ENCODE results near the gene POU3F3. TPM values are rescaled to one million over a fixed set of nuclear protein-coding genes. Genes with fewer than 3 reads are reported as not detected.
A peak's percentile ranks its signal among the peaks of the same experiment; 100 is the strongest.

The POU3F3 gene
- total RNA-seq, 2 donors from 2014 or later, result not detected

DNA sequence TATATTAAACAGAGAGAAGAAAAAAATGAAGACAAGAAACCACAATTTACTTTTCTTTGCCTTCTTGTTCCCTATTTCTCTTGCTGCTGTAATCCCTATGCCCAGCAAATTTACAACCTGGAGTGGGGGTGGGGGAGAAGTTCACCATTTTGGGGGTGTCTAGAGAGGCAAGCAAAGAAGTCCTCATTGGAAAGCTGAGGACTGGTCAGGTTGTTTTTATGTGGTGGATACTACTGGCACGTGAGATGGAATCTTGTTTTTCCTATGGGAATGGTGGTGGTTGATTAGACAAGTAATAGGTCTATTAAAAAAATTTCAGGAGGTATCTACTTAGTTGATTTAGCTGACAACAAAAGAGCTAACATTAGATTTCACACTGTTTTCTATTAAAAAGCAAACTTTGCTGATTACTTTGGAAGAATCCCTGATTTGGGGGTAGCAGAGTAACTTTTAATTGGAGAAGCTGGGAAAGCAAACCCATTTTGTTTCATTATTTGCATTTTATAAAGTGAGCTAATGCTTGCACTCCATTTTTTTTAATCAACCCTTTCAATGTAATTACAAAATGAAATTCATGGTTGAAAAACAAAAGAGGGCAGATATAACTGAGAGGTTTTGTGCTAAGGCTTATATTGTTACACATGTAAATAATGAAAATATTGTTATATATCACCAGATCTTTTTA, 6.0 kb downstream of the POU3F3 start:
- Histone ChIP-seq H3K36me3 (ENCODE audit: control insufficient read depth, insufficient read depth, low read length) (no peaks in the 10 kb centered on the region), H3K27me3 (ENCODE audit: control insufficient read depth, insufficient read depth, low read length, poor library complexity, severe bottlenecking) (peaks cover 90% of the 10 kb centered on the region), H3K27ac (ENCODE audit: low read depth, low read length) (no peak overlapping the region), H3K9ac (ENCODE audit: extremely low read depth, low read length, poor library complexity, severe bottlenecking) (no peak overlapping the region), H3K9me3 (ENCODE audit: control insufficient read depth, low read length) (no peaks in the 10 kb centered on the region), H3K4me1 (ENCODE audit: control insufficient read depth, insufficient read depth, low read length) (peaks cover 4% of the 10 kb centered on the region), H3K4me3 (ENCODE audit: low read length) (no peak overlapping the region)
- Mint-ChIP-seq H3K4me1 (peaks cover 24% of the 10 kb centered on the region), H3K27ac (no peak overlapping the region), H3K4me3 (no peak overlapping the region), H3K27me3 (ENCODE audit: insufficient read depth) (peaks cover 84% of the 10 kb centered on the region), H3K9me3 (no peaks in the 10 kb centered on the region), H3K36me3 (ENCODE audit: low read depth) (no peaks in the 10 kb centered on the region)
- WGBS, 2 experiments (ENCODE audit: insufficient coverage in 1 of 2, insufficient read length in 1 of 2), result 6 to 17% methylated on average over 1 of the region's 1 CpG
- DNase-seq, result no peak
- TF ChIP-seq, protein P1, sequence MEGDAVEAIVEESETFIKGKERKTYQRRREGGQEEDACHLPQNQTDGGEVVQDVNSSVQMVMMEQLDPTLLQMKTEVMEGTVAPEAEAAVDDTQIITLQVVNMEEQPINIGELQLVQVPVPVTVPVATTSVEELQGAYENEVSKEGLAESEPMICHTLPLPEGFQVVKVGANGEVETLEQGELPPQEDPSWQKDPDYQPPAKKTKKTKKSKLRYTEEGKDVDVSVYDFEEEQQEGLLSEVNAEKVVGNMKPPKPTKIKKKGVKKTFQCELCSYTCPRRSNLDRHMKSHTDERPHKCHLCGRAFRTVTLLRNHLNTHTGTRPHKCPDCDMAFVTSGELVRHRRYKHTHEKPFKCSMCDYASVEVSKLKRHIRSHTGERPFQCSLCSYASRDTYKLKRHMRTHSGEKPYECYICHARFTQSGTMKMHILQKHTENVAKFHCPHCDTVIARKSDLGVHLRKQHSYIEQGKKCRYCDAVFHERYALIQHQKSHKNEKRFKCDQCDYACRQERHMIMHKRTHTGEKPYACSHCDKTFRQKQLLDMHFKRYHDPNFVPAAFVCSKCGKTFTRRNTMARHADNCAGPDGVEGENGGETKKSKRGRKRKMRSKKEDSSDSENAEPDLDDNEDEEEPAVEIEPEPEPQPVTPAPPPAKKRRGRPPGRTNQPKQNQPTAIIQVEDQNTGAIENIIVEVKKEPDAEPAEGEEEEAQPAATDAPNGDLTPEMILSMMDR (conservative IDR thresholded peaks at IDR 0.05), result no peak

DNA sequence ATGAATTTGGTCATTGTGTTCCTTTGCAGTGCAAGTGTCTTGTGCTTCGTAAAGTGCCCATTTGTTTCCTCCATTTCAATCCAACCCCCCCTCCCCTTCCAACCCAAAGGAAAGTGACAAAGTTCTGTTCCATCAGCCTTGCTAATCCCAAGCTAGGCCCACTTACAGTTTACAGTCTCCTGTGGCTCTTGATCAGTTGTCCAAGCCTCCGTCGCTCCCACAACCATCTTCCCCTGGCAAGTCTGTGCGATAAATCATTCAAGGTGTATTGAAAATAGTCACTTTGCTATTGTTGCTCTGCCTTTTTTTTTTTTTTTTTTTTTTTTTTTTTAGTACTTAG, 6.5 kb downstream of the POU3F3 start:
- Histone ChIP-seq H3K4me1 (ENCODE audit: control insufficient read depth, insufficient read depth, low read length) (peaks cover 4% of the 10 kb centered on the region), H3K27ac (ENCODE audit: low read depth, low read length) (no peak overlapping the region), H3K27me3 (ENCODE audit: control insufficient read depth, insufficient read depth, low read length, poor library complexity, severe bottlenecking) (peaks cover 94% of the 10 kb centered on the region), H3K4me3 (ENCODE audit: low read length) (no peak overlapping the region), H3K36me3 (ENCODE audit: control insufficient read depth, insufficient read depth, low read length) (no peaks in the 10 kb centered on the region), H3K9me3 (ENCODE audit: control insufficient read depth, low read length) (no peaks in the 10 kb centered on the region), H3K9ac (ENCODE audit: extremely low read depth, low read length, poor library complexity, severe bottlenecking) (no peak overlapping the region)
- Mint-ChIP-seq H3K4me3 (no peak overlapping the region), H3K27ac (no peak overlapping the region), H3K4me1 (peaks cover 24% of the 10 kb centered on the region), H3K36me3 (ENCODE audit: low read depth) (no peaks in the 10 kb centered on the region), H3K27me3 (ENCODE audit: insufficient read depth) (peaks cover 89% of the 10 kb centered on the region), H3K9me3 (no peaks in the 10 kb centered on the region)
- no peak for DNase-seq
- WGBS, 2 experiments (ENCODE audit: insufficient coverage in 1 of 2, insufficient read length in 1 of 2), result 26% methylated on average over 4 of the region's 4 CpGs; no CpG with 5 or more reads in 1 of the 2 experiments
- TF ChIP-seq, protein P1 (conservative IDR thresholded peaks at IDR 0.05), result no peak

DNA sequence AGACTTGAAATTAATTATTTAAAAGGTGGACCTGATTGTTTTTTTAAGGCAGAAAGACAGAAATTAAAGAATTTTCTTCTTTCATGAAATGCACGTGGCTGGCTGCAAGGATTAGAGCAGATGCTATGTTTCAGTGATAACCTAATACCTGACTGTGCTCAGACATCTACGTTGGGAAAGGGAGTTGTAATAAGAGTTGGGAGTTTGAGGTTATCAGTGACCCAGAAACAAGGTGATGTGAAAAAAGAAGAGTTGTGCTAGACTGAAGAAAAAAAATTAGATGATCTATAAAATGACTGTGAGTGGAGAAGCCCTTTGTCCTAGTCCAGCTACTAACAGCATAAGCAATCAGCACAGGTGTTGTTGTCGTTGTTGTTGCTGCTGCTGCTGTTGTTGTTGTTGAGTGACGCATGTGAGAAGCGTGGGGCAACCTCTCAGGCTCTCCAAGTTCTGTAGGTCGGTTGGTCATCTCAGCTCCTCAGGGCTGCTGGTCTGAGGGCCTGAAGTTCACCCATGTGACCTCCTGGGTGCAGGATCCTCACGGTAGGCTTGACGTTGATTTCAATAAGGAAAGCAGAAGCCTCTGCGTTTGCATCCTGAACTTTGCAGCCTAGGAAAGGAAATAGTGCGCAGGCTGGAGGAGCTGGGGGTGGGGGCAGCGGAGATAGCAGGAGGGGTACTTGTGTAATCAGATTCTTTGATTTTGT, 7.6 kb downstream of the POU3F3 start:
- Histone ChIP-seq H3K27me3 (ENCODE audit: control insufficient read depth, insufficient read depth, low read length, poor library complexity, severe bottlenecking) (peaks cover 100% of the 10 kb centered on the region), H3K36me3 (ENCODE audit: control insufficient read depth, insufficient read depth, low read length) (no peaks in the 10 kb centered on the region), H3K9ac (ENCODE audit: extremely low read depth, low read length, poor library complexity, severe bottlenecking) (no peak overlapping the region), H3K27ac (ENCODE audit: low read depth, low read length) (peak overlapping the region; percentile 93), H3K4me1 (ENCODE audit: control insufficient read depth, insufficient read depth, low read length) (peaks cover 4% of the 10 kb centered on the region), H3K9me3 (ENCODE audit: control insufficient read depth, low read length) (no peaks in the 10 kb centered on the region), H3K4me3 (ENCODE audit: low read length) (peak overlapping the region; percentile 74)
- H3K4me1 Mint-ChIP-seq, result peaks cover 24% of the 10 kb centered on the region
- no peak overlapping the region for H3K27ac Mint-ChIP-seq
- peak overlapping the region; percentile 57 for H3K4me3 Mint-ChIP-seq
- WGBS, 2 experiments (ENCODE audit: insufficient coverage in 1 of 2, insufficient read length in 1 of 2), result 2 to 3% methylated on average over 7 to 11 of the region's 11 CpGs
- H3K27me3 Mint-ChIP-seq (ENCODE audit: insufficient read depth), result peaks cover 96% of the 10 kb centered on the region
- TF ChIP-seq, protein P1 (conservative IDR thresholded peaks at IDR 0.05), result no peak
- DNase-seq, result peak; percentile 76
- no peaks in the 10 kb centered on the region for H3K36me3 Mint-ChIP-seq (ENCODE audit: low read depth)
- no peaks in the 10 kb centered on the region for H3K9me3 Mint-ChIP-seq
